Liver (tissue), 9 donors: Measurements from ENCODE around the gene PCDHGA12. TPM values are rescaled to one million over a fixed set of nuclear protein-coding genes. Genes with fewer than 3 reads are reported as not detected.
A peak's percentile ranks its signal among the peaks of the same experiment; 100 is the strongest.

Source experiments
- DNase-seq: peaks from one replicate; pipeline ENCODE4 v3.0.0-alpha.2; 2017; ENCODE audit warnings: low spot score
- H3K27ac ChIP-seq, 2 donors: one replicate each; pipeline ENCODE4 v1.7.0; 2013; ENCODE audit warnings: inconsistent platforms in 2 of 2, low read length in 2 of 2, control low read depth in 1 of 2, low read depth in 1 of 2, mild to moderate bottlenecking in 1 of 2
- H3K27me3 ChIP-seq, 4 donors: one replicate each; pipeline versions ENCODE4 v1.6.1 to v1.7.0; 2013; ENCODE audit warnings: low read length in 3 of 4, inconsistent platforms in 1 of 4, mild to moderate bottlenecking in 1 of 4, moderate library complexity in 1 of 4; ENCODE audit not compliant: control insufficient read depth in 4 of 4, insufficient read depth in 4 of 4
- H3K36me3 ChIP-seq, 4 donors: one replicate each; pipeline versions ENCODE4 v1.6.1 to v1.7.0; 2013; ENCODE audit warnings: low read length in 3 of 4, mild to moderate bottlenecking in 3 of 4, low read depth in 1 of 4, moderate library complexity in 1 of 4; ENCODE audit not compliant: control insufficient read depth in 4 of 4, insufficient read depth in 3 of 4
- H3K4me1 ChIP-seq, 4 donors: one replicate each; pipeline versions ENCODE4 v1.6.1 to v1.7.0; 2013; ENCODE audit warnings: low read length in 3 of 4, mild to moderate bottlenecking in 3 of 4, moderate library complexity in 1 of 4; ENCODE audit not compliant: control insufficient read depth in 4 of 4, insufficient read depth in 4 of 4
- H3K4me3 ChIP-seq, 3 donors: one replicate each; pipeline versions ENCODE4 v1.6.1 to v1.7.0; 2013; ENCODE audit warnings: low read length in 3 of 3, control low read depth in 1 of 3, low read depth in 1 of 3, mild to moderate bottlenecking in 1 of 3
- H3K9ac ChIP-seq, 2 donors: one replicate each; pipeline ENCODE4 v1.7.0; 2013; ENCODE audit warnings: low read length in 2 of 2, mild to moderate bottlenecking in 2 of 2, moderate library complexity in 2 of 2, control low read depth in 1 of 2, low read depth in 1 of 2
- H3K9me3 ChIP-seq, 4 donors: one replicate each; pipeline versions ENCODE4 v1.6.1 to v1.7.0; 2013; ENCODE audit warnings: low read length in 3 of 4; ENCODE audit not compliant: control insufficient read depth in 4 of 4
- ATF3 ChIP-seq: IDR thresholded peaks from 2 replicates; pipeline ENCODE4 v1.6.1; 2016; ENCODE audit warnings: antibody characterized with exemption
- EGR1 ChIP-seq, 2 donors: IDR thresholded peaks; 2 replicates each; pipeline ENCODE4 v1.6.1; 2016 to 2018; ENCODE audit warnings: antibody characterized with exemption in 2 of 2, low read depth in 2 of 2
- FOXA1 ChIP-seq: IDR thresholded peaks from 2 replicates; pipeline ENCODE4 v1.6.1; 2016; ENCODE audit warnings: antibody characterized with exemption
- FOXA2 ChIP-seq: IDR thresholded peaks from 2 replicates; pipeline ENCODE4 v1.6.1; 2016; ENCODE audit warnings: antibody characterized with exemption
- GABPA ChIP-seq, 2 donors: IDR thresholded peaks in 1 of 2; conservative IDR thresholded peaks in 1 of 2; 2 replicates each; pipeline ENCODE4 v1.6.1; 2016; ENCODE audit warnings: antibody characterized with exemption in 2 of 2, mild to moderate bottlenecking in 1 of 2, moderate library complexity in 1 of 2
- HNF4A ChIP-seq, 2 donors: conservative IDR thresholded peaks; 2 replicates each; pipeline ENCODE4 v1.6.1; 2016; ENCODE audit warnings: antibody characterized with exemption in 2 of 2, mild to moderate bottlenecking in 2 of 2
- HNF4G ChIP-seq: IDR thresholded peaks from 2 replicates; pipeline ENCODE4 v1.6.1; 2016; ENCODE audit warnings: antibody characterized with exemption
- JUND ChIP-seq, 2 donors: IDR thresholded peaks; 2 replicates each; pipeline ENCODE4 v1.6.1; 2016; ENCODE audit warnings: antibody characterized with exemption in 2 of 2
- MAX ChIP-seq: IDR thresholded peaks from 2 replicates; pipeline ENCODE4 v1.6.1; 2016; ENCODE audit warnings: antibody characterized with exemption
- NR2F2 ChIP-seq: IDR thresholded peaks from 2 replicates; pipeline ENCODE4 v1.6.1; 2016; ENCODE audit warnings: antibody characterized with exemption
- RAD21 ChIP-seq, 2 donors: IDR thresholded peaks; 2 replicates each; pipeline ENCODE4 v1.6.1; 2016; ENCODE audit warnings: antibody characterized with exemption in 2 of 2, mild to moderate bottlenecking in 2 of 2
- RXRA ChIP-seq, 2 donors: IDR thresholded peaks; 2 replicates each; pipeline ENCODE4 v1.6.1; 2017 to 2018; ENCODE audit warnings: antibody characterized with exemption in 2 of 2, mild to moderate bottlenecking in 1 of 2
- SP1 ChIP-seq: IDR thresholded peaks from 2 replicates; pipeline ENCODE4 v1.6.1; 2018; ENCODE audit warnings: antibody characterized with exemption, mild to moderate bottlenecking
- TAF1 ChIP-seq: conservative IDR thresholded peaks from 2 replicates; pipeline ENCODE4 v1.6.1; 2016; ENCODE audit warnings: antibody characterized with exemption, mild to moderate bottlenecking
- YY1 ChIP-seq: IDR thresholded peaks from 2 replicates; pipeline ENCODE4 v1.6.1; 2016; ENCODE audit warnings: antibody characterized with exemption, mild to moderate bottlenecking
- ZBTB33 ChIP-seq: IDR thresholded peaks from 2 replicates; pipeline ENCODE4 v1.6.1; 2016; ENCODE audit warnings: antibody characterized with exemption
- WGBS: extraction: QIAGEN DNeasy Blood & Tissue Kit; methylation state at CpG from one replicate; pipeline ENCODE4 v1.1.7; 2013; 5-methylcytosine and 5-hydroxymethylcytosine counted together
- polyA plus RNA-seq, 2 donors: library from polyadenylated mRNA; stranded (reverse) in 1 of 2; unstranded in 1 of 2; fragments of 200-250 nt in 1 of 2; fragments of >200 nt in 1 of 2; fragmentation: Nextera tagmentation in 1 of 2; extraction: Ambion mirVana in 1 of 2; gene quantifications; one replicate each; pipeline versions ENCODE4 v1.2.1 to v1.2.3, GENCODE V29; 2013 to 2015
- total RNA-seq, 2 donors: library from RNA; depleted of rRNA; stranded (reverse); fragments of >200 nt; gene quantifications; one replicate each; pipeline ENCODE4 v1.2.3, GENCODE V29; 2014
- TF ChIP-seq, protein P1 (sequence below): fragments of 150-350 bp; IDR thresholded peaks from 2 replicates; pipeline ENCODE4 v1.5.1; 2017; ENCODE audit warnings: improper control_type of control experiment, low read depth, low read length; ENCODE audit not compliant: missing input control
- TF ChIP-seq, protein P2 (sequence below): IDR thresholded peaks from 2 replicates; pipeline ENCODE4 v1.6.1; 2016; ENCODE audit warnings: antibody characterized with exemption, mild to moderate bottlenecking
- donor health status: healthy.
- donor health status: healthy.
- donor health status: healthy.
- donor health status: healthy.
- donor health status: healthy.

The PCDHGA12 gene
- total and polyA plus RNA-seq, 4 donors, result 0.37 to 1.9 (median 0.56) TPM

- H3K9me3 ChIP-seq, result no peaks in the 10 kb centered on the region
- no peaks in the 10 kb centered on the region for H3K36me3 ChIP-seq
- H3K4me1 ChIP-seq, result no peaks in the 10 kb centered on the region
- no peaks in the 10 kb centered on the region for H3K27me3 ChIP-seq
- no peak overlapping the region for H3K27ac ChIP-seq
- no peak for DNase-seq
- TF ChIP-seq, protein P1, sequence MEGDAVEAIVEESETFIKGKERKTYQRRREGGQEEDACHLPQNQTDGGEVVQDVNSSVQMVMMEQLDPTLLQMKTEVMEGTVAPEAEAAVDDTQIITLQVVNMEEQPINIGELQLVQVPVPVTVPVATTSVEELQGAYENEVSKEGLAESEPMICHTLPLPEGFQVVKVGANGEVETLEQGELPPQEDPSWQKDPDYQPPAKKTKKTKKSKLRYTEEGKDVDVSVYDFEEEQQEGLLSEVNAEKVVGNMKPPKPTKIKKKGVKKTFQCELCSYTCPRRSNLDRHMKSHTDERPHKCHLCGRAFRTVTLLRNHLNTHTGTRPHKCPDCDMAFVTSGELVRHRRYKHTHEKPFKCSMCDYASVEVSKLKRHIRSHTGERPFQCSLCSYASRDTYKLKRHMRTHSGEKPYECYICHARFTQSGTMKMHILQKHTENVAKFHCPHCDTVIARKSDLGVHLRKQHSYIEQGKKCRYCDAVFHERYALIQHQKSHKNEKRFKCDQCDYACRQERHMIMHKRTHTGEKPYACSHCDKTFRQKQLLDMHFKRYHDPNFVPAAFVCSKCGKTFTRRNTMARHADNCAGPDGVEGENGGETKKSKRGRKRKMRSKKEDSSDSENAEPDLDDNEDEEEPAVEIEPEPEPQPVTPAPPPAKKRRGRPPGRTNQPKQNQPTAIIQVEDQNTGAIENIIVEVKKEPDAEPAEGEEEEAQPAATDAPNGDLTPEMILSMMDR, result no peak
- no peak for TF ChIP-seq HNF4A (conservative IDR thresholded peaks at IDR 0.05)
- no peak for TF ChIP-seq RAD21 (IDR thresholded peaks at IDR 0.05)
- no peak for TF ChIP-seq RXRA (IDR thresholded peaks at IDR 0.05)
- TF ChIP-seq, protein P2, sequence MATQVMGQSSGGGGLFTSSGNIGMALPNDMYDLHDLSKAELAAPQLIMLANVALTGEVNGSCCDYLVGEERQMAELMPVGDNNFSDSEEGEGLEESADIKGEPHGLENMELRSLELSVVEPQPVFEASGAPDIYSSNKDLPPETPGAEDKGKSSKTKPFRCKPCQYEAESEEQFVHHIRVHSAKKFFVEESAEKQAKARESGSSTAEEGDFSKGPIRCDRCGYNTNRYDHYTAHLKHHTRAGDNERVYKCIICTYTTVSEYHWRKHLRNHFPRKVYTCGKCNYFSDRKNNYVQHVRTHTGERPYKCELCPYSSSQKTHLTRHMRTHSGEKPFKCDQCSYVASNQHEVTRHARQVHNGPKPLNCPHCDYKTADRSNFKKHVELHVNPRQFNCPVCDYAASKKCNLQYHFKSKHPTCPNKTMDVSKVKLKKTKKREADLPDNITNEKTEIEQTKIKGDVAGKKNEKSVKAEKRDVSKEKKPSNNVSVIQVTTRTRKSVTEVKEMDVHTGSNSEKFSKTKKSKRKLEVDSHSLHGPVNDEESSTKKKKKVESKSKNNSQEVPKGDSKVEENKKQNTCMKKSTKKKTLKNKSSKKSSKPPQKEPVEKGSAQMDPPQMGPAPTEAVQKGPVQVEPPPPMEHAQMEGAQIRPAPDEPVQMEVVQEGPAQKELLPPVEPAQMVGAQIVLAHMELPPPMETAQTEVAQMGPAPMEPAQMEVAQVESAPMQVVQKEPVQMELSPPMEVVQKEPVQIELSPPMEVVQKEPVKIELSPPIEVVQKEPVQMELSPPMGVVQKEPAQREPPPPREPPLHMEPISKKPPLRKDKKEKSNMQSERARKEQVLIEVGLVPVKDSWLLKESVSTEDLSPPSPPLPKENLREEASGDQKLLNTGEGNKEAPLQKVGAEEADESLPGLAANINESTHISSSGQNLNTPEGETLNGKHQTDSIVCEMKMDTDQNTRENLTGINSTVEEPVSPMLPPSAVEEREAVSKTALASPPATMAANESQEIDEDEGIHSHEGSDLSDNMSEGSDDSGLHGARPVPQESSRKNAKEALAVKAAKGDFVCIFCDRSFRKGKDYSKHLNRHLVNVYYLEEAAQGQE, result no peak
- no peak for TF ChIP-seq ATF3
- no peak for TF ChIP-seq SP1
- TF ChIP-seq YY1, result no peak
- TF ChIP-seq TAF1, result no peak
- TF ChIP-seq NR2F2, result no peak
- no peak for TF ChIP-seq FOXA1
- TF ChIP-seq ZBTB33, result no peak
- TF ChIP-seq FOXA2, result no peak
- TF ChIP-seq GABPA (IDR thresholded peaks at IDR 0.05 in 1 of 2, conservative IDR thresholded peaks at IDR 0.05 in 1 of 2), result no peak
- TF ChIP-seq MAX, result no peak
- H3K4me3 ChIP-seq, result no peak overlapping the region
- 96% methylated on average over 3 of the region's 3 CpGs for WGBS
- H3K9ac ChIP-seq, result no peak overlapping the region
Observed at GRCh38 chr5:141465351-141465750, 35.0 kb downstream of the PCDHGA12 start.

- peaks cover 0 to 31% (median 14%) of the 10 kb centered on the region in 4 donors for H3K4me1 ChIP-seq
- DNase-seq, result peak; percentile 52
- H3K27me3 ChIP-seq, result no peaks in the 10 kb centered on the region
- WGBS, result 1% methylated on average over 28 of the region's 28 CpGs
- peak within 1 kb of the TSS; percentile 66 to 70 for H3K9ac ChIP-seq
- no peaks in the 10 kb centered on the region for H3K9me3 ChIP-seq
- H3K27ac ChIP-seq, result peak within 1 kb of the TSS; percentile 68 to 71
- peak within 1 kb of the TSS; percentile 64 to 72 (median 71) for H3K4me3 ChIP-seq
- H3K36me3 ChIP-seq, result no peaks in the 10 kb centered on the region
- TF ChIP-seq HNF4A (conservative IDR thresholded peaks at IDR 0.05) (no peak), RXRA (IDR thresholded peaks at IDR 0.05) (peak in 1 of 2 donors; percentile 23), HNF4G (no peak), FOXA1 (no peak), JUND (IDR thresholded peaks at IDR 0.05) (no peak), YY1 (peak; percentile 71), FOXA2 (no peak), TAF1 (peak; percentile 47), RAD21 (IDR thresholded peaks at IDR 0.05) (peak; percentile 67 to 70), NR2F2 (no peak), EGR1 (IDR thresholded peaks at IDR 0.05; ENCODE audit: low read depth in 2 of 2) (no peak), GABPA (IDR thresholded peaks at IDR 0.05 in 1 of 2, conservative IDR thresholded peaks at IDR 0.05 in 1 of 2) (peak in 1 of 2 donors; percentile 47)
- TF ChIP-seq, protein P2, result no peak
- TF ChIP-seq, protein P1, result peak; percentile 25
Observed at GRCh38 chr5:141475625-141476131, 45.4 kb downstream of the PCDHGA12 start, which contains the start of gene PCDHGC3. PCDHGC3 (plus strand) TSS chr5:141475966; CDS start chr5:141476117, 151 bp downstream.
